ENCODE data around the gene CDKN2D. TPM values are rescaled to one million over a fixed set of nuclear protein-coding genes. Genes with fewer than 3 reads are reported as not detected.

Gene CDKN2D
- total RNA-seq, 1 experiment from 2014 or later, result 17.1 TPM

DNA sequence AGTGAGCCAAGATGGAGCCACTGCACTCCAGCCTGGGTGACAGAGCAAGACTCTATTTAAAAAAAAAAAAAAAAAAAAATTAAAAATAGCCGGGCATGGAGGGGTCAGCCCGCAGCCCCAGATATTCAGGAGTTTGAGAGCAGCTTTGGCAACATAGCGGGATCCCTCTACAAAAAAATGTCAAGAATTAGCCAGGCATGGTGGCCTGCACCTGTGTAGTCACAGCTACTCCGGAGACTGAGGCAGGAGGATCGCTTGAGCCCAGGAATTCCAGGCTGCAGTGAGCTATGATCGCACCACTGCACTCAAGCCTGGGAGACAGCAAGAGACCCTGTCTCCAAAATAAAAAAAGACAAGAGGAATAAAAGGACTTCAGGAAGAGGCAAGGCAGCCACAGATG is 17.6 kb upstream of the CDKN2D start:
- ATAC-seq (no peak), DNase-seq (no peak)
- ChIA-PET POLR2A (ENCODE audit: unreplicated experiment) (no interaction called here), CTCF (no interaction called here)
- TF ChIP-seq, protein P1, sequence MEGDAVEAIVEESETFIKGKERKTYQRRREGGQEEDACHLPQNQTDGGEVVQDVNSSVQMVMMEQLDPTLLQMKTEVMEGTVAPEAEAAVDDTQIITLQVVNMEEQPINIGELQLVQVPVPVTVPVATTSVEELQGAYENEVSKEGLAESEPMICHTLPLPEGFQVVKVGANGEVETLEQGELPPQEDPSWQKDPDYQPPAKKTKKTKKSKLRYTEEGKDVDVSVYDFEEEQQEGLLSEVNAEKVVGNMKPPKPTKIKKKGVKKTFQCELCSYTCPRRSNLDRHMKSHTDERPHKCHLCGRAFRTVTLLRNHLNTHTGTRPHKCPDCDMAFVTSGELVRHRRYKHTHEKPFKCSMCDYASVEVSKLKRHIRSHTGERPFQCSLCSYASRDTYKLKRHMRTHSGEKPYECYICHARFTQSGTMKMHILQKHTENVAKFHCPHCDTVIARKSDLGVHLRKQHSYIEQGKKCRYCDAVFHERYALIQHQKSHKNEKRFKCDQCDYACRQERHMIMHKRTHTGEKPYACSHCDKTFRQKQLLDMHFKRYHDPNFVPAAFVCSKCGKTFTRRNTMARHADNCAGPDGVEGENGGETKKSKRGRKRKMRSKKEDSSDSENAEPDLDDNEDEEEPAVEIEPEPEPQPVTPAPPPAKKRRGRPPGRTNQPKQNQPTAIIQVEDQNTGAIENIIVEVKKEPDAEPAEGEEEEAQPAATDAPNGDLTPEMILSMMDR (conservative IDR thresholded peaks at IDR 0.05; ENCODE audit: low read depth, low read length), result no peak
- TF ChIP-seq EZH2phosphoT487 (IDR thresholded peaks at IDR 0.05; ENCODE audit: borderline replicate concordance, low read length) (no peak), EZH2 (IDR thresholded peaks at IDR 0.05; ENCODE audit: low read length, unreplicated experiment) (no peak)
- Histone ChIP-seq H3K9me3 (ENCODE audit: low read length) (no peaks in the 10 kb centered on the region), H3K27ac (ENCODE audit: low read length) (no peak overlapping the region), H3K9ac (ENCODE audit: low read length) (peak overlapping the region; percentile 72; the same call in 1 of the 2 replicates), H4K20me1 (ENCODE audit: low read length) (no peaks in the 10 kb centered on the region), H3K27me3 (ENCODE audit: low read length) (peaks cover 16% of the 10 kb centered on the region; the same call in 1 of the 2 replicates), H3K4me2 (ENCODE audit: low read length) (peak overlapping the region; percentile 76), H2AFZ (ENCODE audit: low read length) (peak overlapping the region; percentile 76; the same call in 1 of the 2 replicates), H3K36me3 (ENCODE audit: low read depth, low read length) (no peaks in the 10 kb centered on the region), H3K4me3 (ENCODE audit: low read length) (peak overlapping the region; percentile 82), H3K79me2 (ENCODE audit: low read length) (no peaks in the 10 kb centered on the region), H3K9me2 (replicated peaks; ENCODE audit: low read length) (no peaks in the 10 kb centered on the region), H3K4me1 (ENCODE audit: insufficient read depth, low read length) (no peaks in the 10 kb centered on the region), H3F3A (ENCODE audit: low read length, unreplicated experiment) (no peaks in the 10 kb centered on the region)
- intact Hi-C loops (cut with micrococcal nuclease), result no loop called here
- no TSS peak for BruUV-seq (replicated peaks)

GRCh38 chr19:10583036-10583776 is 14.4 kb upstream of the CDKN2D start:
- no peaks in the 10 kb centered on the region for H3F3A ChIP-seq (ENCODE audit: low read length, unreplicated experiment)
- no peaks in the 10 kb centered on the region; the same call in 1 of the 2 replicates for H3K36me3 ChIP-seq (ENCODE audit: low read depth, low read length)
- ATAC-seq (no peak), DNase-seq (no peak)
- BruUV-seq (replicated peaks), result no TSS peak
- no peak overlapping the region for H2AFZ ChIP-seq (ENCODE audit: low read length)
- H3K27ac ChIP-seq (ENCODE audit: low read length), result no peak overlapping the region
- no peak for TF ChIP-seq EZH2phosphoT487 (IDR thresholded peaks at IDR 0.05; ENCODE audit: borderline replicate concordance, low read length)
- TF ChIP-seq, protein P1 (conservative IDR thresholded peaks at IDR 0.05; ENCODE audit: low read depth, low read length), result no peak
- no peak for TF ChIP-seq EZH2 (IDR thresholded peaks at IDR 0.05; ENCODE audit: low read length, unreplicated experiment)
- no peak overlapping the region for H3K9ac ChIP-seq (ENCODE audit: low read length)
- ChIA-PET POLR2A (ENCODE audit: unreplicated experiment) (no interaction called here), CTCF (interaction anchor here (0.6 to 3.8 kb wide), 3 partner anchors 34 to 103 kb away, joined by 4 to 90 read pairs (median 4); no protein-coding TSS in a partner anchor)
- no peak overlapping the region for H3K4me2 ChIP-seq (ENCODE audit: low read length)
- H3K4me3 ChIP-seq (ENCODE audit: low read length), result no peak overlapping the region
- H4K20me1 ChIP-seq (ENCODE audit: low read length), result no peaks in the 10 kb centered on the region
- H3K4me1 ChIP-seq (ENCODE audit: insufficient read depth, low read length), result no peaks in the 10 kb centered on the region
- peaks cover 16% of the 10 kb centered on the region; the same call in 1 of the 2 replicates for H3K27me3 ChIP-seq (ENCODE audit: low read length)
- H3K79me2 ChIP-seq (ENCODE audit: low read length), result no peaks in the 10 kb centered on the region
- no peaks in the 10 kb centered on the region for H3K9me2 ChIP-seq (replicated peaks; ENCODE audit: low read length)
- intact Hi-C loops (cut with micrococcal nuclease), result no loop called here
- H3K9me3 ChIP-seq (ENCODE audit: low read length), result no peaks in the 10 kb centered on the region

- no peak for ATAC-seq
- Histone ChIP-seq H3K79me2 (ENCODE audit: low read length) (no peaks in the 10 kb centered on the region), H3K27me3 (ENCODE audit: low read length) (peaks cover 7% of the 10 kb centered on the region; the same call in 1 of the 2 replicates), H3K9ac (ENCODE audit: low read length) (no peak overlapping the region), H3K27ac (ENCODE audit: low read length) (no peak overlapping the region), H4K20me1 (ENCODE audit: low read length) (no peaks in the 10 kb centered on the region), H3K4me3 (ENCODE audit: low read length) (no peak overlapping the region), H2AFZ (ENCODE audit: low read length) (no peak overlapping the region), H3K4me2 (ENCODE audit: low read length) (no peak overlapping the region), H3K9me3 (ENCODE audit: low read length) (no peaks in the 10 kb centered on the region), H3K9me2 (replicated peaks; ENCODE audit: low read length) (no peaks in the 10 kb centered on the region), H3F3A (ENCODE audit: low read length, unreplicated experiment) (no peaks in the 10 kb centered on the region), H3K36me3 (ENCODE audit: low read depth, low read length) (no peaks in the 10 kb centered on the region; the same call in 1 of the 2 replicates), H3K4me1 (ENCODE audit: insufficient read depth, low read length) (no peaks in the 10 kb centered on the region)
- no TSS peak for BruUV-seq (replicated peaks)
- intact Hi-C loops (cut with micrococcal nuclease), result no loop called here
- ChIA-PET POLR2A (ENCODE audit: unreplicated experiment) (no interaction called here), CTCF (interaction anchor here (1.6 to 3.8 kb wide), 2 partner anchors 62 to 118 kb away, joined by 17 to 90 read pairs; no protein-coding TSS in a partner anchor)
- DNase-seq, result no peak
- TF ChIP-seq, protein P1 (conservative IDR thresholded peaks at IDR 0.05; ENCODE audit: low read depth, low read length), result no peak
- TF ChIP-seq EZH2phosphoT487 (IDR thresholded peaks at IDR 0.05; ENCODE audit: borderline replicate concordance, low read length) (no peak), EZH2 (IDR thresholded peaks at IDR 0.05; ENCODE audit: low read length, unreplicated experiment) (no peak)
Observed at GRCh38 chr19:10582091-10582490, 13.3 kb upstream of the CDKN2D start.
